Urinary bladder (tissue), 4 donors: ENCODE data around the gene RREB1. TPM values are rescaled to one million over a fixed set of nuclear protein-coding genes. Genes with fewer than 3 reads are reported as not detected.

Source experiments
- DNase-seq: peaks from one replicate; pipeline ENCODE4 v3.0.0-alpha.2; 2015; ENCODE audit errors: extremely low spot score
- H3K27ac ChIP-seq: one replicate; pipeline ENCODE4 v1.5.1; 2013; ENCODE audit warnings: low read depth, mild to moderate bottlenecking, moderate library complexity
- H3K36me3 ChIP-seq: one replicate; pipeline ENCODE4 v1.6.1; 2013; ENCODE audit warnings: mild to moderate bottlenecking, moderate library complexity; ENCODE audit not compliant: insufficient read depth
- H3K4me1 ChIP-seq: one replicate; pipeline ENCODE4 v1.6.1; 2013; ENCODE audit warnings: mild to moderate bottlenecking, moderate library complexity; ENCODE audit not compliant: insufficient read depth
- H3K4me3 ChIP-seq: one replicate; pipeline ENCODE4 v1.5.1; 2013; ENCODE audit warnings: low read depth, low read length
- WGBS: extraction: QIAGEN DNeasy Blood & Tissue Kit; methylation state at CpG from one replicate; pipeline ENCODE4 v1.1.7; 2013; 5-methylcytosine and 5-hydroxymethylcytosine counted together
- polyA plus RNA-seq: library from polyadenylated mRNA; stranded (reverse); fragments of 200-250 nt; gene quantifications from one replicate; pipeline ENCODE4 v1.2.3, GENCODE V29; 2013
- total RNA-seq: library from RNA; depleted of rRNA; stranded (reverse); fragments of >200 nt; gene quantifications from one replicate; pipeline ENCODE4 v1.2.3, GENCODE V29; 2014
- donor health status: healthy with polysubstance abuse.
- donor health status: healthy.

RREB1 gene
- total and polyA plus RNA-seq, 2 donors, result 10.8 to 25.9 TPM

GRCh38 chr6:7178280-7178679 is 70.5 kb downstream of the RREB1 start:
- Histone ChIP-seq H3K36me3 (no peaks in the 10 kb centered on the region), H3K27ac (no peak overlapping the region), H3K4me3 (no peak overlapping the region), H3K4me1 (no peaks in the 10 kb centered on the region)
- no peak for DNase-seq
- 93% methylated on average over 4 of the region's 4 CpGs for WGBS

GRCh38 chr6:7180751-7181150 is 73.0 kb downstream of the RREB1 start:
- no peak overlapping the region for H3K27ac ChIP-seq
- DNase-seq, result no peak
- no peak overlapping the region for H3K4me3 ChIP-seq
- no peaks in the 10 kb centered on the region for H3K4me1 ChIP-seq
- H3K36me3 ChIP-seq, result no peaks in the 10 kb centered on the region
- 94% methylated on average over 4 of the region's 4 CpGs for WGBS

- no peaks in the 10 kb centered on the region for H3K4me1 ChIP-seq
- WGBS, result 93% methylated on average over 3 of the region's 3 CpGs
- no peak overlapping the region for H3K4me3 ChIP-seq
- no peaks in the 10 kb centered on the region for H3K36me3 ChIP-seq
- DNase-seq, result no peak
- H3K27ac ChIP-seq, result no peak overlapping the region
These were observed 75.9 kb downstream of the RREB1 start for GRCh38 chr6:7183707-7184106.

GRCh38 chr6:7184502-7184901 is 76.7 kb downstream of the RREB1 start:
- Histone ChIP-seq H3K36me3 (no peaks in the 10 kb centered on the region), H3K4me3 (no peak overlapping the region), H3K27ac (no peak overlapping the region), H3K4me1 (no peaks in the 10 kb centered on the region)
- 92% methylated on average over 1 of the region's 1 CpG for whole genome bisulfite sequencing
- DNase-seq, result no peak

GRCh38 chr6:7185561-7185960 is 77.8 kb downstream of the RREB1 start:
- Histone ChIP-seq H3K36me3 (no peaks in the 10 kb centered on the region), H3K27ac (no peak overlapping the region), H3K4me1 (no peaks in the 10 kb centered on the region), H3K4me3 (no peak overlapping the region)
- 82% methylated on average over 4 of the region's 4 CpGs for WGBS
- DNase-seq, result no peak

- H3K4me3 ChIP-seq, result no peak overlapping the region
- WGBS, result 82% methylated on average over 5 of the region's 5 CpGs
- H3K4me1 ChIP-seq, result no peaks in the 10 kb centered on the region
- H3K27ac ChIP-seq, result no peak overlapping the region
- H3K36me3 ChIP-seq, result peaks cover 3% of the 10 kb centered on the region
- DNase-seq, result no peak
These were observed 80.7 kb downstream of the RREB1 start for GRCh38 chr6:7188492-7188891.

GRCh38 chr6:7189101-7189758 is 81.5 kb downstream of the RREB1 start:
- no peak for DNase-seq
- no peak overlapping the region for H3K4me3 ChIP-seq
- peaks cover 3% of the 10 kb centered on the region for H3K36me3 ChIP-seq
- H3K4me1 ChIP-seq, result no peaks in the 10 kb centered on the region
- WGBS, result 93% methylated on average over 9 of the region's 9 CpGs
- no peak overlapping the region for H3K27ac ChIP-seq

- 96% methylated on average over 2 of the region's 2 CpGs for WGBS
- DNase-seq, result no peak
- no peaks in the 10 kb centered on the region for H3K4me1 ChIP-seq
- H3K36me3 ChIP-seq, result peaks cover 4% of the 10 kb centered on the region
- no peak overlapping the region for H3K27ac ChIP-seq
- H3K4me3 ChIP-seq, result no peak overlapping the region
These were observed 83.0 kb downstream of the RREB1 start for GRCh38 chr6:7190791-7191190.

- peaks cover 4% of the 10 kb centered on the region for H3K36me3 ChIP-seq
- 97% methylated on average over 2 of the region's 2 CpGs for WGBS
- H3K4me1 ChIP-seq, result no peaks in the 10 kb centered on the region
- H3K4me3 ChIP-seq, result no peak overlapping the region
- H3K27ac ChIP-seq, result no peak overlapping the region
- no peak for DNase-seq
These were observed 85.4 kb downstream of the RREB1 start for GRCh38 chr6:7193122-7193521.

GRCh38 chr6:7194657-7195056 is 86.9 kb downstream of the RREB1 start:
- WGBS, result 96% methylated on average over 3 of the region's 3 CpGs
- H3K36me3 ChIP-seq, result peaks cover 4% of the 10 kb centered on the region
- no peak overlapping the region for H3K4me3 ChIP-seq
- H3K4me1 ChIP-seq, result no peaks in the 10 kb centered on the region
- H3K27ac ChIP-seq, result no peak overlapping the region
- DNase-seq, result no peak

- WGBS, result 70% methylated on average over 9 of the region's 9 CpGs
- Histone ChIP-seq H3K36me3 (peaks cover 4% of the 10 kb centered on the region), H3K4me1 (no peaks in the 10 kb centered on the region), H3K4me3 (no peak overlapping the region), H3K27ac (no peak overlapping the region)
- DNase-seq, result no peak
These were observed 87.7 kb downstream of the RREB1 start for GRCh38 chr6:7195339-7196018.

GRCh38 chr6:7196019-7196402 is 88.2 kb downstream of the RREB1 start:
- Histone ChIP-seq H3K27ac (no peak overlapping the region), H3K36me3 (peaks cover 4% of the 10 kb centered on the region), H3K4me3 (no peak overlapping the region), H3K4me1 (no peaks in the 10 kb centered on the region)
- WGBS, result 42% methylated on average over 7 of the region's 7 CpGs
- no peak for DNase-seq

GRCh38 chr6:7196685-7197283 is 89.0 kb downstream of the RREB1 start:
- DNase-seq, result no peak
- Histone ChIP-seq H3K36me3 (peaks cover 1% of the 10 kb centered on the region), H3K4me3 (no peak overlapping the region), H3K4me1 (no peaks in the 10 kb centered on the region), H3K27ac (no peak overlapping the region)
- 82% methylated on average over 4 of the region's 4 CpGs for WGBS

GRCh38 chr6:7197747-7198146 is 90.0 kb downstream of the RREB1 start:
- Histone ChIP-seq H3K27ac (no peak overlapping the region), H3K4me1 (no peaks in the 10 kb centered on the region), H3K36me3 (peaks cover 1% of the 10 kb centered on the region), H3K4me3 (no peak overlapping the region)
- DNase-seq, result no peak
- WGBS, result 95% methylated on average over 6 of the region's 6 CpGs
